Liver (tissue), 3 donors: ENCODE results near the gene VPS37B.

Experiments
- RAD21 ChIP-seq, 2 donors: IDR thresholded peaks; 2 replicates each; pipeline ENCODE4 v1.6.1; 2016; ENCODE audit warnings: antibody characterized with exemption in 2 of 2, mild to moderate bottlenecking in 2 of 2
- SP1 ChIP-seq: IDR thresholded peaks from 2 replicates; pipeline ENCODE4 v1.6.1; 2018; ENCODE audit warnings: antibody characterized with exemption, mild to moderate bottlenecking
- YY1 ChIP-seq: IDR thresholded peaks from 2 replicates; pipeline ENCODE4 v1.6.1; 2016; ENCODE audit warnings: antibody characterized with exemption, mild to moderate bottlenecking
- TF ChIP-seq, protein P1 (sequence below): fragments of 150-350 bp; IDR thresholded peaks from 2 replicates; pipeline ENCODE4 v1.5.1; 2017; ENCODE audit warnings: improper control_type of control experiment, low read depth, low read length; ENCODE audit not compliant: missing input control
- TF ChIP-seq, protein P2 (sequence below): IDR thresholded peaks from 2 replicates; pipeline ENCODE4 v1.6.1; 2016; ENCODE audit warnings: antibody characterized with exemption, mild to moderate bottlenecking
- TF ChIP-seq, protein P3 (sequence below): IDR thresholded peaks from 2 replicates; pipeline ENCODE4 v1.6.1; 2016; ENCODE audit warnings: antibody characterized with exemption
- donor health status: healthy.
- donor health status: healthy.

DNA sequence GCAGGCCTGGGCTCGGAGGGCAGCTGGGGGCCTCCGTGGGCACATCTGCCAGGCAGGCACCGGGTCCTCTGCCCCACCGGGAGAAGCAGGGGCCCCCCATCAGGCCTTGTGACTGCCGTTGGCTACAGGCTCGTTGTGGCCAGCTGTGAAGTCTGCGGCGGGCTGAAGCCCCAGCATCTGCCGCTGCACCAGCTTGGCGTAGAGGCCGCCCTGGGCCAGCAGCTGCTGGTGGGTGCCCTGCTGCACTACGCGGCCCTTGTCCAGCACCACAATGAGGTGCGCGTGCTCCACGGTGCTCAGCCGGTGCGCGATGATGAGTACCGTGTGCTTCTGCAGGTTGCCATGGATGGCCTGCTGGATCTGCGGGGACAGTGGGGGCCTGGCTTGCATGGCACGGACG is 33.9 kb upstream of the VPS37B start:
- TF ChIP-seq, protein P1, sequence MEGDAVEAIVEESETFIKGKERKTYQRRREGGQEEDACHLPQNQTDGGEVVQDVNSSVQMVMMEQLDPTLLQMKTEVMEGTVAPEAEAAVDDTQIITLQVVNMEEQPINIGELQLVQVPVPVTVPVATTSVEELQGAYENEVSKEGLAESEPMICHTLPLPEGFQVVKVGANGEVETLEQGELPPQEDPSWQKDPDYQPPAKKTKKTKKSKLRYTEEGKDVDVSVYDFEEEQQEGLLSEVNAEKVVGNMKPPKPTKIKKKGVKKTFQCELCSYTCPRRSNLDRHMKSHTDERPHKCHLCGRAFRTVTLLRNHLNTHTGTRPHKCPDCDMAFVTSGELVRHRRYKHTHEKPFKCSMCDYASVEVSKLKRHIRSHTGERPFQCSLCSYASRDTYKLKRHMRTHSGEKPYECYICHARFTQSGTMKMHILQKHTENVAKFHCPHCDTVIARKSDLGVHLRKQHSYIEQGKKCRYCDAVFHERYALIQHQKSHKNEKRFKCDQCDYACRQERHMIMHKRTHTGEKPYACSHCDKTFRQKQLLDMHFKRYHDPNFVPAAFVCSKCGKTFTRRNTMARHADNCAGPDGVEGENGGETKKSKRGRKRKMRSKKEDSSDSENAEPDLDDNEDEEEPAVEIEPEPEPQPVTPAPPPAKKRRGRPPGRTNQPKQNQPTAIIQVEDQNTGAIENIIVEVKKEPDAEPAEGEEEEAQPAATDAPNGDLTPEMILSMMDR = no peak
- TF ChIP-seq, protein P2, sequence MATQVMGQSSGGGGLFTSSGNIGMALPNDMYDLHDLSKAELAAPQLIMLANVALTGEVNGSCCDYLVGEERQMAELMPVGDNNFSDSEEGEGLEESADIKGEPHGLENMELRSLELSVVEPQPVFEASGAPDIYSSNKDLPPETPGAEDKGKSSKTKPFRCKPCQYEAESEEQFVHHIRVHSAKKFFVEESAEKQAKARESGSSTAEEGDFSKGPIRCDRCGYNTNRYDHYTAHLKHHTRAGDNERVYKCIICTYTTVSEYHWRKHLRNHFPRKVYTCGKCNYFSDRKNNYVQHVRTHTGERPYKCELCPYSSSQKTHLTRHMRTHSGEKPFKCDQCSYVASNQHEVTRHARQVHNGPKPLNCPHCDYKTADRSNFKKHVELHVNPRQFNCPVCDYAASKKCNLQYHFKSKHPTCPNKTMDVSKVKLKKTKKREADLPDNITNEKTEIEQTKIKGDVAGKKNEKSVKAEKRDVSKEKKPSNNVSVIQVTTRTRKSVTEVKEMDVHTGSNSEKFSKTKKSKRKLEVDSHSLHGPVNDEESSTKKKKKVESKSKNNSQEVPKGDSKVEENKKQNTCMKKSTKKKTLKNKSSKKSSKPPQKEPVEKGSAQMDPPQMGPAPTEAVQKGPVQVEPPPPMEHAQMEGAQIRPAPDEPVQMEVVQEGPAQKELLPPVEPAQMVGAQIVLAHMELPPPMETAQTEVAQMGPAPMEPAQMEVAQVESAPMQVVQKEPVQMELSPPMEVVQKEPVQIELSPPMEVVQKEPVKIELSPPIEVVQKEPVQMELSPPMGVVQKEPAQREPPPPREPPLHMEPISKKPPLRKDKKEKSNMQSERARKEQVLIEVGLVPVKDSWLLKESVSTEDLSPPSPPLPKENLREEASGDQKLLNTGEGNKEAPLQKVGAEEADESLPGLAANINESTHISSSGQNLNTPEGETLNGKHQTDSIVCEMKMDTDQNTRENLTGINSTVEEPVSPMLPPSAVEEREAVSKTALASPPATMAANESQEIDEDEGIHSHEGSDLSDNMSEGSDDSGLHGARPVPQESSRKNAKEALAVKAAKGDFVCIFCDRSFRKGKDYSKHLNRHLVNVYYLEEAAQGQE = no peak
- no peak for TF ChIP-seq SP1
- TF ChIP-seq YY1 = no peak
- no peak for TF ChIP-seq RAD21 (IDR thresholded peaks at IDR 0.05)
- TF ChIP-seq, protein P3, sequence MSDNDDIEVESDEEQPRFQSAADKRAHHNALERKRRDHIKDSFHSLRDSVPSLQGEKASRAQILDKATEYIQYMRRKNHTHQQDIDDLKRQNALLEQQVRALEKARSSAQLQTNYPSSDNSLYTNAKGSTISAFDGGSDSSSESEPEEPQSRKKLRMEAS = no peak
